ENCODE measurements around the gene ANKRD6. TPM values are rescaled to one million over a fixed set of nuclear protein-coding genes. Genes with fewer than 3 reads are reported as not detected.

ANKRD6 gene
- polyA plus RNA-seq, 3 donors = 0.93 to 3.0 (median 1.2) TPM

DNA sequence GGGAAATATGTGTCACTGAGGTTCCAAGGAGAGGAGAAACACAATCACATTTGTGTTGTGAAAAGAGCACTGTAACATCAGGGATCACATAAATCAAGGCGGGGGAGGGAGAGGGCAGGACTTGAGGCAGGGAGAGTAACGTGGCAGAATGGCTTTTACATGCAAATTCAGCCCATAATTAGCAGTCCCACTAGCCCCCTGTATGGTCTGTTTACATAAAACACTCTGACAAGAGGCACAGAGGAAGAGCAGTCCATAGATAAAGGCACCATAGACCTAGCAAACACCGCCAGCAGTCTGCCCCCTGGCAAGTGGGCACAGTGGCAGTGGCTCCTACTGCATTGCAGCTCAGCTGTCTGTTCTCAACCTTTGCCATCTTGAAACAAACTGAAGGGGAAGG, 122.9 kb downstream of the ANKRD6 start:
- H2AFZ ChIP-seq (ENCODE audit: insufficient read depth, low read depth, low read length, poor library complexity, severe bottlenecking) = no peak overlapping the region
- H3K9me3 ChIP-seq (replicated peaks in 1 of 2; ENCODE audit: control insufficient read depth in 1 of 2, insufficient read depth in 1 of 2, low read length in 2 of 2) = peaks cover 0 to 4% of the 10 kb centered on the region in 2 donors
- no peaks in the 10 kb centered on the region for H3K4me1 ChIP-seq (ENCODE audit: control insufficient read depth in 1 of 2, insufficient read depth in 2 of 2, low read length in 2 of 2)
- H3K9ac ChIP-seq (ENCODE audit: insufficient read depth, low read length, poor library complexity, severe bottlenecking) = no peak overlapping the region
- WGBS (ENCODE audit: insufficient coverage) = no CpG with 5 or more reads among the region's 3 CpGs
- H3K4me3 ChIP-seq (replicated peaks in 1 of 3; ENCODE audit: low read depth in 2 of 3, low read length in 3 of 3) = no peak overlapping the region
- H3K27me3 ChIP-seq (ENCODE audit: control insufficient read depth in 2 of 2, insufficient read depth in 2 of 2, low read length in 2 of 2) = no peaks in the 10 kb centered on the region
- no peaks in the 10 kb centered on the region for H3K36me3 Mint-ChIP-seq
- TF ChIP-seq, protein P1, sequence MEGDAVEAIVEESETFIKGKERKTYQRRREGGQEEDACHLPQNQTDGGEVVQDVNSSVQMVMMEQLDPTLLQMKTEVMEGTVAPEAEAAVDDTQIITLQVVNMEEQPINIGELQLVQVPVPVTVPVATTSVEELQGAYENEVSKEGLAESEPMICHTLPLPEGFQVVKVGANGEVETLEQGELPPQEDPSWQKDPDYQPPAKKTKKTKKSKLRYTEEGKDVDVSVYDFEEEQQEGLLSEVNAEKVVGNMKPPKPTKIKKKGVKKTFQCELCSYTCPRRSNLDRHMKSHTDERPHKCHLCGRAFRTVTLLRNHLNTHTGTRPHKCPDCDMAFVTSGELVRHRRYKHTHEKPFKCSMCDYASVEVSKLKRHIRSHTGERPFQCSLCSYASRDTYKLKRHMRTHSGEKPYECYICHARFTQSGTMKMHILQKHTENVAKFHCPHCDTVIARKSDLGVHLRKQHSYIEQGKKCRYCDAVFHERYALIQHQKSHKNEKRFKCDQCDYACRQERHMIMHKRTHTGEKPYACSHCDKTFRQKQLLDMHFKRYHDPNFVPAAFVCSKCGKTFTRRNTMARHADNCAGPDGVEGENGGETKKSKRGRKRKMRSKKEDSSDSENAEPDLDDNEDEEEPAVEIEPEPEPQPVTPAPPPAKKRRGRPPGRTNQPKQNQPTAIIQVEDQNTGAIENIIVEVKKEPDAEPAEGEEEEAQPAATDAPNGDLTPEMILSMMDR (IDR thresholded peaks at IDR 0.05) = no peak
- intact Hi-C loops (cut with micrococcal nuclease) = no loop called here
- no peaks in the 10 kb centered on the region for H3K36me3 ChIP-seq (replicated peaks in 1 of 2; ENCODE audit: control insufficient read depth in 1 of 2, insufficient read depth in 2 of 2, low read length in 2 of 2)
- no peak for DNase-seq
- peaks cover 1 to 4% (median 4%) of the 10 kb centered on the region in 3 donors for H3K27me3 Mint-ChIP-seq (ENCODE audit: low read depth in 3 of 3)
- H3K4me1 Mint-ChIP-seq = no peaks in the 10 kb centered on the region
- H3K4me2 ChIP-seq (replicated peaks; ENCODE audit: extremely low read depth, low read length, poor library complexity, severe bottlenecking) = no peak overlapping the region
- H3K27ac ChIP-seq (ENCODE audit: low read depth in 1 of 2, low read length in 2 of 2) = no peak overlapping the region
- H3K9me3 Mint-ChIP-seq = peaks cover 0 to 8% (median 5%) of the 10 kb centered on the region in 7 donors
- no peaks in the 10 kb centered on the region for H4K20me1 ChIP-seq (ENCODE audit: insufficient read depth, low read length)
- H3K27ac Mint-ChIP-seq = no peak overlapping the region
- no peaks in the 10 kb centered on the region for H3K79me2 ChIP-seq (ENCODE audit: insufficient read depth, low read length)
- H3K4me3 Mint-ChIP-seq = no peak overlapping the region

- 100% methylated on average over 1 of the region's 1 CpG for WGBS (ENCODE audit: insufficient coverage)
- Mint-ChIP-seq H3K9me3 (peaks cover 0 to 8% (median 5%) of the 10 kb centered on the region in 7 donors), H3K27ac (no peak overlapping the region), H3K4me3 (no peak overlapping the region), H3K27me3 (ENCODE audit: low read depth in 3 of 3) (peaks cover 0 to 3% (median 1%) of the 10 kb centered on the region in 3 donors), H3K36me3 (no peaks in the 10 kb centered on the region), H3K4me1 (peaks cover 3% of the 10 kb centered on the region)
- no peak overlapping the region for H3K9ac ChIP-seq (ENCODE audit: insufficient read depth, low read length, poor library complexity, severe bottlenecking)
- no peaks in the 10 kb centered on the region for H3K79me2 ChIP-seq (ENCODE audit: insufficient read depth, low read length)
- no peaks in the 10 kb centered on the region for H4K20me1 ChIP-seq (ENCODE audit: insufficient read depth, low read length)
- no peak for DNase-seq
- TF ChIP-seq, protein P1 (IDR thresholded peaks at IDR 0.05) = no peak
- H3K4me3 ChIP-seq (replicated peaks in 1 of 3; ENCODE audit: low read depth in 2 of 3, low read length in 3 of 3) = no peak overlapping the region
- no peaks in the 10 kb centered on the region for H3K27me3 ChIP-seq (ENCODE audit: control insufficient read depth in 2 of 2, insufficient read depth in 2 of 2, low read length in 2 of 2)
- H3K36me3 ChIP-seq (replicated peaks in 1 of 2; ENCODE audit: control insufficient read depth in 1 of 2, insufficient read depth in 2 of 2, low read length in 2 of 2) = no peaks in the 10 kb centered on the region
- H3K27ac ChIP-seq (ENCODE audit: low read depth in 1 of 2, low read length in 2 of 2) = no peak overlapping the region
- intact Hi-C loops (cut with micrococcal nuclease) = no loop called here
- peaks cover 0 to 4% of the 10 kb centered on the region in 2 donors for H3K9me3 ChIP-seq (replicated peaks in 1 of 2; ENCODE audit: control insufficient read depth in 1 of 2, insufficient read depth in 1 of 2, low read length in 2 of 2)
- no peak overlapping the region for H3K4me2 ChIP-seq (replicated peaks; ENCODE audit: extremely low read depth, low read length, poor library complexity, severe bottlenecking)
- H2AFZ ChIP-seq (ENCODE audit: insufficient read depth, low read depth, low read length, poor library complexity, severe bottlenecking) = no peak overlapping the region
- H3K4me1 ChIP-seq (ENCODE audit: control insufficient read depth in 1 of 2, insufficient read depth in 2 of 2, low read length in 2 of 2) = no peaks in the 10 kb centered on the region
These were observed 126.5 kb downstream of the ANKRD6 start for GRCh38 chr6:89559487-89559886.
